GM18951 (cell line): ENCODE data around the gene TNS1.

Experiments used
- POLR2A ChIP-seq: IDR thresholded peaks from 4 replicates; pipeline ENCODE4 v1.6.1; 2011; ENCODE audit warnings: mild to moderate bottlenecking; ENCODE audit not compliant: insufficient read length, insufficient read depth; ENCODE audit errors: extremely low read depth
- in situ Hi-C: fragments of 300-500 bp; cut with MboI; formaldehyde crosslinking; loops from one replicate; pipeline ENCODE4 v1.12.0; 2022; ENCODE audit warnings: low sequenced_read_pairs, mixed read lengths, inconsistent platforms; ENCODE audit not compliant: unreplicated experiment

Gene TNS1

DNA sequence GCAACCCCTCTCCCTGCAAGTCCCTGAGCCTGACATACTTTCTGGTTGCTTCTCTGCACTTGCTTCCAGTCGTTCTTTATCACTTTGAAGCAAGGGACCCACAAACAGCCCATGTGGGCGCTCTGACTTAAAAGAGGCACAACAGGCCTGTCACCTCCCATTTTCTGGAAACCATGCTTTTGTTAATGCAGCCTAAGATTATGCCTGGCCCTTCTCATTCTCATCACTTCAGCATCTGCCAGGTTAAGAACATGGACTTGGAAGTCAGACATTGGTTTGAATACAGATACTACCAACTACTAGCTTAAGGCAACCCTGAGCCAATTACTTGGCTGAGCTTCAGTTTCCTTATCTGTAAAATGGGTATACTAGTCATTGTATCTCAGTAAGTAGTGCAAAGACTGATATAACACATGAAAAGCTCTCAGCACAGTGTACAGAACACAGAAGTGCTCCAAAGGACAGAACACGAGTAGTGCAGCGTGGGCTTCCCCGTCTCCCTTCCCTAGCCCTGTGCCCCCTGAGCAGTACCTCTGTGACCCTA is 141.4 kb downstream of the TNS1 start:
- no peak for TF ChIP-seq POLR2A
- in situ Hi-C loops = no loop called here

DNA sequence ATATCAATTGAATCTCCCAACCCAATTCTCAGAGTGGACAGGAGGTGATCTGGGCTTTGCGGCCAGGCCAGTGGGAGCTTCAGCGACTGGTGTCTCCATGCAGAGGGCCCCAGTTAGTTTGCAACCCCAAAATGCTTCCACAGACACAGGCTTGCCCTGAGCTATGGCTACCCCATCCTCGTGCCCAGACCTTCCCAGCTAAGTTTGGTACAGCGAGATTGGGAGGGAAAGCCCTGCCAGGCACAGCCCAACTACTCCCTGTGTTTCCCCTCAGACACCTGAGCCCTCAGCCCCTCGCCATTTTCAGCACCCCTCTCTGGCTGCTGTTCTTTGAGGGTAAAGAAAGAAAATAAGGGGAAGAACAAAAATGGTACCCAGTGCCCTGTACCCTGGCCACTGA is 142.9 kb downstream of the TNS1 start:
- in situ Hi-C loops = no loop called here
- no peak for TF ChIP-seq POLR2A

DNA sequence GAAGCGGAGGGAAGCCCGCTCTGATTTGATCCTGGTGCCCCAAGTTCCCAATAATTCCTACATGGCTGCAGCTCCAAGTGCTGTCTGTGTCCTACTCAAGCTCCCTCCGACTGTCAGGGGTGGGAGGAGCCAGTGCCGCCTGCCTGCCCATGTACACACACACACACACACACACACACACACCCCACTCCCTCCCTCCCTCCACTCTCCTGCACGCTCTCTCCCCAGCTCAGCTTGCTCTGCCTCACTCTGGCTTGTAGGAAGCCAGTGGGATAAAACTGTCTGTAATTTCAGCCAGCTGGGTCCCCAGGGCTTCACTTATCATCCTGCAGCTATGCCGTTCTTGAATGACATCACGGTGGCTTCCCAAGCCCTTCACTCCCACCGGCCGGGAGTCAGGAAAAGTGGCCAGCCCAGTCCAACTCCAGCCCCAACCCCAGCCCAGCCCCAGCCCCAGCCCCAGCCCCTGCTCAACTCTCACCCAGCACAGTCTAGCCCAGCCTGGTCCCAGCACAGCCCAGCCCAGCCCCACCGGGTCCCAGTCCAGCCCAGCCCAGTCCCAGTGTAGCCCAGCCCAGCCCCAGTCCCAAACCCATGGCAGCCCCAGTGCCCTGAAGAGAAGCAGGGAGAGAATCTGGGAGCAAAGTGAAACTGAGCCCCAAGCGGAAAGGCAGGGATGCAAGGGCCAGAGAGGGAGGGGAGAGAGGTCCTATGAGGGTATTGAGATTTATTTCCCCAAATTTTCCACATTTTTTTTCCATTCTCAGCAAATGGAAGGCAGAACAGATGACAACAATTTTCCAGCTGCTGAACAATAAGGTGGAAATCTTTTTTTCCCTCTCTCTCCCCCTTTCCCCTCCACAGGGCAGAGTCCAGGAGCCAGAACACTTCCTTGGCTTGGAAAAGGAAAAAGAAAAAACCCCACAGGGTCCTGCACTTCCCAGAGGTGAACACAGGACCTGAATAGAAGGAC is 144.0 kb downstream of the TNS1 start:
- in situ Hi-C loops = no loop called here
- TF ChIP-seq POLR2A = no peak

DNA sequence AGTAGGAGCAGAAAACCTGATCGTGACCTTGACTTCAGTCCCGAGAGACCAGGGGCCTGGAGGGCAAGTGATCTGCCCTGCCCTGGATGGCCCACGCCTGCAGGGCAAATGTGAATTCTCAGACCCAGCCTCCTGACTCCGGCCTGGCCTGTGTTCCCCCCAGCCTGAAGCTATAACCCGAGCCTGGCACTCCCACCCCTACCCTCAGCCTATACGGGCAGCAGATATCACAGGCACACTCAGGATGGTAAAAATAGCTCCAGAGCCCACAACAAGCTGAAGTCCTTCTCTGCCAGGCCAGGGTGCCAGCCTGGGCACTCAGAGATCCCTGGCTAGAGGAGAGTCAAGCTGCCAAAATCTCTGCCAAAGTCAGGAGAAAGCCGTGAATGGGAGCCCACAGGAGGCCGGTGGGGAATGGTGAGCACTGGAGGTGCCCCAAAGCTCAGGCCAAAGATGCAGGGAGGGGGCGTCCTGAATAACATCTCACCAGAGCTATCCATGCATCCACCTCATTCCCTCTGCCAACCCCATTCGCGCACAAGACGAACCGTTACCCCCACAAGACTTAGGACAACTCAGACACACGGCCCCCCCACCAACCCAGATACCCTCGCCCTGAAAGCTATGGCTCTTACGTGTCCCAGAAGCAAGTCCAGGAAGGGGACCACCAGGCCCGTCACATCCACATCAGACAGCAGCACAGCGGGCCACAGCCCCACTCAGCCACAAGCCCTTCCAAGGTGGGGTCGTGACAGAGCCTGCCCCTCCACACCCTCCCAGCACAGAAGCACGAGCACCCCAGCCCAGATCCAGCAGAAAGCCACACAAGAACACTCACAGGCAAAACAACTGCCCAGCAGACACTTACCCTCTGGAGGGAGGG is 144.9 kb downstream of the TNS1 start:
- no peak for TF ChIP-seq POLR2A
- in situ Hi-C loops = no loop called here

DNA sequence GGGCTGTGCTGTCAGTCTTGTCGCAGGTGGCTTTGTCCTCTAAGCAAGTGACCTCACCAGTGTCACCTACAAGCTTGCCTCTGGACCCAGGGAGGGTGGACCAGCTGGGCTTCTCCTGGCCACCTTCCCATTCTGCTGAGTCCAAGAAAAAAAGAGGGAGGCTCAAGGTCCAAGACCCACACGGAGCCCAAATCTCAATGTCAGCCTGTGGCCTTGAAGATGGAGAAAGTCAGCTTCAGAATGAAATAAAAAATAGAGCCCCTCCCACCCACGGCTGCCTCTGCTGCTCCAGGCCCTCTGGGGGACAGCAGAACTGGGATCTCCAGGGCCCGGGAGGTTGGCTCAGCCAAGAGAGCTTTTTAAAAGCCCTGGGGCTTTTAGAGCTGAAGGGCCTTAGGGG is 145.9 kb downstream of the TNS1 start:
- in situ Hi-C loops = no loop called here
- TF ChIP-seq POLR2A = no peak

DNA sequence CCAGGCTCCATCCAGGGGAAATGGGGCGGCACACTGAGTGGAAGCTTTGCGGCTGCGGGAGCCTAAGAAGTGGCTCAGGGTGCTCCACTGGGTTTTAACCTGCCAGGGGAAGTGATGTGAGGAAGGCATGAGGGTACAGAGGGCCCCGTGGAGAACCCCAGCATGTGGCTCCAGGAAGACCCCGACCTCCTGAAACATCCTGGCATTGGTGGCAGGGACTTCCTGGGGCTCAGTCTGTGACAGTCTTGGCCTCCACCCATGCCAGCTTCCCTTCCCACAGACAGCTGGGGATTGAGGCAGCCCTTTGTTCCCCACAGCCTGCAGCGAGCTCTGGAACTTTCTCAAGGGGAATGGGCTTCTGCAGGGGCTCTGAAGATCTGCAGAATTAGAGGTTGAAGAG is 146.6 kb downstream of the TNS1 start:
- in situ Hi-C loops = no loop called here
- no peak for TF ChIP-seq POLR2A

DNA sequence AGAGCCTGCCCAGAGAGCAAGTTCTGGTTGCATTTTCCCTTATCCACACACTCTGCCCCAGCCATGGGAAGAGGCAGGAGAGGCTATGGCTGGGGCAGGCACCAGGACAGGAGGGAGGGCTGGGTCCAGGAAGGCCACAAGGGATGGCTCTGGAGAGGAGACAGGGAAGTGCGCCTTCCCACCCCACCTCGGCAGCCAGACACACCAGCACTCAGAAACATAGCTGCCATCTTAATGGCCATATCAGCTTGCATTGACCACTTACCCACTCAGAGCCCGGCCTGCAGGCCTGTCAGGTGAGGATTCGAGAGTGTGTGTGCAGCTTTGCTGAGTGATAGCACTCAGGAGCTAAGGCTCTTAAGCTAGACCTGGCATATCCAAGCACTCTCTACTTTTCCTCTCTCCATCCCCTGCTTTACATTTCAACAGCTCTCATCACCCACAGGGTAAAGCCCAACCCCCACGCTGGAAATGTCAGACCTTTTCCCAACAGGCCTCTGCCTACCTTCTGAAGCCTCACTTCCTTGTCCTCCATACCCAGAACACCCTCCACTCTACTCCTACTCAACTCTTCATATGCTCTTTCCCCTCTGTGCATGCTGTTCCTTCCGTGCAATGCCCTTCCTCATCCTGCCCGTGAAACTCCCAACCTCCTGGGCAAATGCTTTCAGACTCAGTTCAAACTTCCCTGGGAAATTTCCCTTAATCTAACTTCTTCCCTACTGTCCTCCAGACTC is 147.9 kb downstream of the TNS1 start:
- in situ Hi-C loops = no loop called here
- no peak for TF ChIP-seq POLR2A

DNA sequence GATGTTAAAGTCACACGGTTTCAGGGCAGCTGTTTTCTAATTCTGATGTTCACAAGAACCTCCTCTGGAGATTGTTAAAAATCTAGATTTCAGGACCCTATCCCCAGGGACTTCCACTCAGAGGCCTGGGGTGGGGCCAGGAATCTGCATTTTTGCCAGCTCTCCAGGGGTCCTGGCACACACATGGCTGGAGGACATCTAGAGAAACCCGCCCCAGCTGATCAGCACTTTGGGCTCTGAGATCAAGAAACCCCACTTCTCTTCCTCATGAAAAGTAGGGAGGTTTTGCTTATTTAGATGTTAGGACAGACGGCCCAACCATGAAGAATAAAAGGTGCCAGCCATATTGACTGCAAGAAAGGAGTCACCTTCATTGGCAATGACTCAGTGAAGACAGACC is 148.8 kb downstream of the TNS1 start:
- in situ Hi-C loops = no loop called here
- no peak for TF ChIP-seq POLR2A

DNA sequence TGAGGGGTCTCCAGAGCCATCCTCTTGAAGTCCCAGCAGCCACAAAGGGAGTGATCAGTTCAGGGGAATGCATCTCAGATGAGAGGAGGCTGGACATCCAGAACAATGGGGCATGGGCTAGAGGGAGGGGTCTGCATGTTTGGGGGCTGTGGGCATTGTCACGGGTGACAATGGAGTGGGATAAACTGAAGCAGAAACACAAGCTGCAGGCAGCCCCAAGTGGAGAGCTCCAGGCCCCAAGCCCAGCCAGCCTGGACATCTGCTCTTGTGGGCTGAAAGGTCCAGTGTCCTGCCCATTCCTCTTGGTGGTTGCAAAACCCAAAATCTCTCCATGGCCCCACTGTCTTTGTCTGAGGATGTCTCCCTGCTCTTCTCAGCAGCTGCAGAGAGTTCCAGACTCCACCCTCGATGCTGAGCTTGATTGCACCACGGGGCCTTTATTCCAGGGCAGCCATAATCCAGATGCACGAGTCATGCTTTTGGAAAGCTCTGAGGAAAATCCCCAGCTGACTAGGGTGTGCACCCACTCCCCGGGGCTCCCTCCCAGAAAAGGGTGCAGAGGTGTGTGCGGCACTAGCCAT is 149.4 kb downstream of the TNS1 start:
- in situ Hi-C loops = no loop called here
- TF ChIP-seq POLR2A = no peak

DNA sequence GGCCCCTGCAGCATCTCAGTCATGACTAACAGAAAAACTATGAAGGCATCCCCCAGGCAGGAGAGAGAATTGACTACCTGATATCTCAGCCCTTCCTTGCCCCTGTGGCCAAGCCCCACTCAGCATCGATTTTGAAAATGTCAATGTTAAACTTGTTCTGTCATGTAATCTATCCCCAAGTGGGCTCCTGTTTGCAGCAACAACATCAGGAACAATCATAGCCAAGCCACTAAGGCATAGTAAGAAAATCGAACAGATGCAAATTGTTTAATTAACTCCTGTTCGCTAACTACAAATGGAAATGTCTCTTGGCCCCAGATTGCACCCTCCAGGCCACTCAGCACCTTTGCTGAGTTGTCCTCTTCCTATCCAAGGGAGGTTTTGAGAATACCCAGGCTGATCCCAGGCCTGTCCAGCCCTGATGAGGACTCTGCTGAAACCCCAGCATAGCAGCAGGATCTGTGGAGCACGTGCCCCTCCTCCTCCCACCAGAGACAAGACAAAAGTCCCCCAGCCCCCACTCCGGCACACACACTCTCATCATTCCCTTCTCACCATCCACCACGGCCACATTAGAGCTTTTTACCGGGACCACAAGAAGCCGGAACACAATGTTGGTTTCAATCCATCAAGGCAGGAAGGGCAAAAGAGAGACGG is 150.1 kb downstream of the TNS1 start:
- in situ Hi-C loops = no loop called here
- TF ChIP-seq POLR2A = no peak

DNA sequence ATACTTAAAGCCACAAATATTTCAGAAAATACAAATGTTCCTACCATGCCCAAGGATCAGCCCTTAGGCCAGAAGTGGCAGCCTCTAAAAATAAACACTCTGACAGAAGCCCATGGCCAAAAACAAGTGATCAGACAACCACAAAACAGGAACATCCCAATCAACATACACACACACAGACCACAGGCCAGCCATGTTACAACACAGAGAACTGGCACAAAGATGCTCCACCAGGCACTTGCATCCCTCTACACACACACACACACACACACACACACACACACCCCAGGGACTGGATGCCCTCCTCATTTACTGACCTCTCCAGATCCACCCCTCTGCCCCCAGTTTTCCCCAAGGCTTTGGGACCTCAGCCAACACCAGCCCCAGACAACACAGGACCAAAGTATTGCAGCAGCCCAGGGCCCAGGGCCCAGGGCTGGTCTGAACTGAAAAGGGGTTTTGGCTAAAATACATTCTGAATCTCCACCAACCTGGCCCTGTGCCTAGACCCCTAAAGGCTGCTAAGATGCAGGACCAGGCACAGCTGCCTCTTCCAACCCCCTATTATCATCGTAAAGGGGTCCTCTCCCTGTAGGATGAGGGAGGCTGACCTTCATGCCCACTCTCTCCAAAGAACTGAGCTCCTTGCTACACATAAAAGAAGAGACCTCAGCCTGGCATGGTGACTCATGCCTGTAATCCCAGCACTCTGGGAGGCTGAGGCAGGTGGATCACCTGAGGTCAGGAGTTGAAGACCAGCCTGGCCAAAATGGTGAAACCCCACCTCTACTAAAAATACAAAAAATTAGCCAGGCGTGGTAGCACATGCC is 151.4 kb downstream of the TNS1 start:
- no peak for TF ChIP-seq POLR2A
- in situ Hi-C loops = no loop called here

DNA sequence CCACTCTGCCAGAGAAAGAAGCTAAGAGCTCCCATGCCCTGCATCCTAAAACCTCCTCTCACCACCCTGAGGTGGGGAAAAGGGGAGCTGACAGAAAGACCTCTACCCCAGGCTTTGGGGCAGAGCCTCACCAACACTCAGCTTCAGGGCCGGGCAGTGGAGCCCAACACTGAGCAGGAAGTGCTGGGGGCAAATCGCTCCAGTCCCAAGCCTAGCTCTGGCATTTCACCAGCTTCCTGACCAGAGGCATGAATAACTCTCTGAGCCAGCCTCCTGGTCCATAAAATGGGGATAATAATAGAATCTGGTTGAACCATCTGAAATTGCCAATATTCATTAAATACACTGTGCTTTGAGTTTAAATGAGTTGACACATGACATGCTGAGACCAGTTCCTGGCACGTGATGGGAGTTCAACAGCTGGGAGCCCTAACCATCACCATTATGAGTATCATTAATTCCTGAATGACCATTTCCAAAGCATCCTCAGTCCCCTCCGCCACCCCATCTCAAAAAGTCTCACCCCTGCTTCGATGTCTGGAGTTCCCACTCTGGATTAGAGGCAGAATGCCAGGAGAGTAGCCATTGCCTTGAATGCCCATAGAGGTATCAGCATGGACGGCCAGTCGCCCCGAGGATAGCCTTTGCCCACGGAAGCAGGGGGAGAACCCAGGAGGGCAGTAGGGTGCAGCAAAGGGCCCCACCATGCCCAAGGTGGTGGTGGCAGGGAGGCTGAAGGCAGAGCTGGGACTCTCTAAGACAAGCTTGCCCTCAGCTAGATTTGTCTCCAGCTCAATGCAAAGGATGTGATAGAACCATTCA is 153.4 kb downstream of the TNS1 start:
- no peak for TF ChIP-seq POLR2A
- in situ Hi-C loops = no loop called here
